HL-60 (cell line): Measurements from ENCODE around the gene ATP11A.

Experiments used
- DNase-seq, 2 experiments: peaks; one replicate each; pipeline ENCODE4 v3.0.0-alpha.2; 2010 to 2020; ENCODE audit warnings: low read depth in 1 of 2, low spot score in 1 of 2
- H3K27ac ChIP-seq: fragments of 250-450 bp; sonication (Bioruptor Pico); replicated peaks from 2 replicates; pipeline ENCODE4 v1.5.1; 2020; ENCODE audit warnings: mild to moderate bottlenecking, moderate library complexity
- H3K27me3 ChIP-seq: fragments of 250-450 bp; sonication (Bioruptor Pico); 2 replicates; pipeline ENCODE4 v1.5.1; 2021; ENCODE audit warnings: mild to moderate bottlenecking, moderate library complexity; ENCODE audit not compliant: insufficient read depth, poor library complexity, severe bottlenecking
- H3K4me3 ChIP-seq: replicated peaks from 2 replicates; pipeline ENCODE4 v1.5.1; 2011; ENCODE audit warnings: mild to moderate bottlenecking, control low read depth, low read length; ENCODE audit not compliant: insufficient read depth
- GABPA ChIP-seq: IDR thresholded peaks from 2 replicates; pipeline ENCODE4 v1.6.1; 2012; ENCODE audit warnings: low read depth
- POLR2AphosphoS5 ChIP-seq: IDR thresholded peaks from 2 replicates; pipeline ENCODE4 v1.6.1; 2012; ENCODE audit warnings: low read depth
- SPI1 ChIP-seq: IDR thresholded peaks from 2 replicates; pipeline ENCODE4 v1.6.1; 2012; ENCODE audit warnings: low read depth, mild to moderate bottlenecking, borderline replicate concordance
- TF ChIP-seq, protein P1 (sequence below): IDR thresholded peaks from one replicate; pipeline ENCODE4 v1.5.1; 2011; ENCODE audit warnings: low read length, control low read depth, inconsistent platforms; ENCODE audit not compliant: insufficient read depth
- TF ChIP-seq, protein P2 (sequence below): IDR thresholded peaks from 2 replicates; pipeline ENCODE4 v1.6.1; 2012; ENCODE audit warnings: low read depth; ENCODE audit not compliant: insufficient replicate concordance

Gene ATP11A

DNA sequence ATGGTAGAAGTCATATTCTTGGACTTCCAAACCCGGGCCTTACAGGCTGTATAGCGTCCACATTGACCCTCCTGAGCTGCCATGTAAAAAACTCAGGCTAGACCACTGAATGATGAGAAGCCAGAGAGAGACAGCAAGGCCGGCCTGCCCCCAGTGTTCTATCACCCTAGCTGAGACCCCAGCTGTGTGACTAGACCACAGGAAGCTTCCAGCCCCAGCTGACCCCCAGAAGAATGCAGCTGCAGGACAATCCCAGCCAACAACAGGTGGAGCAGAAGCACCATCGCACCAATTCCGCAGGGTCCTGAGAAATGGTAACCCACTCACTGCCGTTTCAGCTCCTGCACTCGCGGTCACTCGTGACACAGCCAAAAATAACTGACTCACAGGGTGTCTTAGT, 2.9 kb upstream of the ATP11A start:
- Histone ChIP-seq H3K27ac (no peak overlapping the region), H3K27me3 (no peaks in the 10 kb centered on the region), H3K4me3 (no peak overlapping the region)
- TF ChIP-seq POLR2AphosphoS5 (no peak), GABPA (no peak), SPI1 (no peak)
- TF ChIP-seq, protein P1, sequence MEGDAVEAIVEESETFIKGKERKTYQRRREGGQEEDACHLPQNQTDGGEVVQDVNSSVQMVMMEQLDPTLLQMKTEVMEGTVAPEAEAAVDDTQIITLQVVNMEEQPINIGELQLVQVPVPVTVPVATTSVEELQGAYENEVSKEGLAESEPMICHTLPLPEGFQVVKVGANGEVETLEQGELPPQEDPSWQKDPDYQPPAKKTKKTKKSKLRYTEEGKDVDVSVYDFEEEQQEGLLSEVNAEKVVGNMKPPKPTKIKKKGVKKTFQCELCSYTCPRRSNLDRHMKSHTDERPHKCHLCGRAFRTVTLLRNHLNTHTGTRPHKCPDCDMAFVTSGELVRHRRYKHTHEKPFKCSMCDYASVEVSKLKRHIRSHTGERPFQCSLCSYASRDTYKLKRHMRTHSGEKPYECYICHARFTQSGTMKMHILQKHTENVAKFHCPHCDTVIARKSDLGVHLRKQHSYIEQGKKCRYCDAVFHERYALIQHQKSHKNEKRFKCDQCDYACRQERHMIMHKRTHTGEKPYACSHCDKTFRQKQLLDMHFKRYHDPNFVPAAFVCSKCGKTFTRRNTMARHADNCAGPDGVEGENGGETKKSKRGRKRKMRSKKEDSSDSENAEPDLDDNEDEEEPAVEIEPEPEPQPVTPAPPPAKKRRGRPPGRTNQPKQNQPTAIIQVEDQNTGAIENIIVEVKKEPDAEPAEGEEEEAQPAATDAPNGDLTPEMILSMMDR = no peak
- TF ChIP-seq, protein P2, sequence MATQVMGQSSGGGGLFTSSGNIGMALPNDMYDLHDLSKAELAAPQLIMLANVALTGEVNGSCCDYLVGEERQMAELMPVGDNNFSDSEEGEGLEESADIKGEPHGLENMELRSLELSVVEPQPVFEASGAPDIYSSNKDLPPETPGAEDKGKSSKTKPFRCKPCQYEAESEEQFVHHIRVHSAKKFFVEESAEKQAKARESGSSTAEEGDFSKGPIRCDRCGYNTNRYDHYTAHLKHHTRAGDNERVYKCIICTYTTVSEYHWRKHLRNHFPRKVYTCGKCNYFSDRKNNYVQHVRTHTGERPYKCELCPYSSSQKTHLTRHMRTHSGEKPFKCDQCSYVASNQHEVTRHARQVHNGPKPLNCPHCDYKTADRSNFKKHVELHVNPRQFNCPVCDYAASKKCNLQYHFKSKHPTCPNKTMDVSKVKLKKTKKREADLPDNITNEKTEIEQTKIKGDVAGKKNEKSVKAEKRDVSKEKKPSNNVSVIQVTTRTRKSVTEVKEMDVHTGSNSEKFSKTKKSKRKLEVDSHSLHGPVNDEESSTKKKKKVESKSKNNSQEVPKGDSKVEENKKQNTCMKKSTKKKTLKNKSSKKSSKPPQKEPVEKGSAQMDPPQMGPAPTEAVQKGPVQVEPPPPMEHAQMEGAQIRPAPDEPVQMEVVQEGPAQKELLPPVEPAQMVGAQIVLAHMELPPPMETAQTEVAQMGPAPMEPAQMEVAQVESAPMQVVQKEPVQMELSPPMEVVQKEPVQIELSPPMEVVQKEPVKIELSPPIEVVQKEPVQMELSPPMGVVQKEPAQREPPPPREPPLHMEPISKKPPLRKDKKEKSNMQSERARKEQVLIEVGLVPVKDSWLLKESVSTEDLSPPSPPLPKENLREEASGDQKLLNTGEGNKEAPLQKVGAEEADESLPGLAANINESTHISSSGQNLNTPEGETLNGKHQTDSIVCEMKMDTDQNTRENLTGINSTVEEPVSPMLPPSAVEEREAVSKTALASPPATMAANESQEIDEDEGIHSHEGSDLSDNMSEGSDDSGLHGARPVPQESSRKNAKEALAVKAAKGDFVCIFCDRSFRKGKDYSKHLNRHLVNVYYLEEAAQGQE = no peak
- no peak for DNase-seq

DNA sequence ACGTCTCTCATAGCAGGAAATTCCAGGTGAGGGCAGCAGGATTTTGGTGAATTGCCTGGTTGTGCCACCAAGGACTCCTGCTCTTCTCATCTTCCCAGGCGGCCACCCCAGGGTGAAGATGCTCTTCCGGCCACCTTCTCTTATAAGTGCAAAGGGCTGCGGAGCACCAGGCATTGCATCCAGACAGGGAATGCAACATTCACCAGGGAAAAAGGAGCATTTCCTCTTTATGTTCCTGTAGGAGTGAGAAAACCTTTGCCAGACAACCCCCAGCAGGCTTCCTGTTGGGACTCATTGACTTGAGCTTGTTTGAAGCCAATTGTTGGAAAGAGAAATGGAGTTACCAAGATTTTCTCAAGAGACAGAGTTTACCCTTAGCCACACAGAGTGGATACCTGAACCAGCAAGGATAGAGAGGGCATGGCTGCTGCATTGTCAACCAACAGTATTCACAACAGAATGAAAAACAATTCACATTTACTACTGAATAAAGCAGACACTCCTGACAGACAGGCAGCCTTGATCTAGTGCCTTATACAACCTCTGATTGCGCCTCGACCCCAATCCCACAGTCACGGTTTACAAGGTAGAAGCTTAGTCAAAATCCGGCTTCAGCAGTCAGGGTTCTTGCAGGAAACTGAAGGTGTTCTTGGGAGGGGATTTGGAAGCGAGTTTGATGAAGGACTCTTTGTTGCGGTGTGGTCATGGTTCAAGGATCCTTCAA, 1.8 kb upstream of the ATP11A start:
- Histone ChIP-seq H3K27me3 (no peaks in the 10 kb centered on the region), H3K27ac (peak overlapping the region; percentile 95), H3K4me3 (no peak overlapping the region; the same call in 1 of the 2 replicates)
- DNase-seq = no peak
- TF ChIP-seq, protein P2 = no peak

DNA sequence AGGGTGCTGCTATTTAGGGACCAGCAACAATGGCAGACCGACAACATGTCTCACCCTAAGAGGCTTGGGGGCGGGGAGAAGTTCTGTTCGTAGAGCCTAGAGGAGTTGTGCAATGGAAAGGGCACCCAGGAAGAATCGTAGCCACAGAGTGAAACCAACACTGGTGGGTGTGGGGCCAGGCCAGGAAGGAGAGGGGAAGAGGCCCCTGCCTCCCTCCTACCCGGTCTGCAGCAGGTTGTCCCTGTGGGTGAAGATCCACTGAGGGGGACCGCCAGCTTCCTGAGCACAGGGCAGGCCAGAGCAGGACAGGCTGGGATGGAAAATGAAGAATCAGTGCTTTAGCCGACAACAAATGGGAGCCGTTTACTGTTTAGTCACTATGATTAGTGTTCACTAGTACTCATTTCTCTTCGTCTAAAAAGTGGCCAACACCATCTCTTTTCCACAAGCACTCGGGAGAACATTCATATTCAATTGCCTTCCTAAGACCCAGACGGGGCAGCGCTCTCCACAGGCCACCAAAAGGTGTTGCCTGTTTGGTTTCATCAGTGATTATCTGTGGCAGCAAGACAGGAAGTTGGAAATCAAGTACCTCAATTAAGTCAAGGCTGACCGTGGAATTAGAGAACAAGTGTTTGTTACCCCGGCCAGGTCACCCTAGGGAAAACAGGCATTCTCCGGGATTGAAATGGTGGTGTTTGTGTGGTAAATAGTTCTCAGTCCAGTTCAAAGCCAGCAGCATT, 1.1 kb upstream of the ATP11A start:
- peak overlapping the region; percentile 95 for H3K27ac ChIP-seq
- peak overlapping the region; percentile 81 for H3K4me3 ChIP-seq
- DNase-seq = peak; percentile 85 to 97
- TF ChIP-seq GABPA (no peak), POLR2AphosphoS5 (peak; percentile 83), SPI1 (peak; percentile 50; the same call in 1 of the 2 replicates)
- TF ChIP-seq, protein P1 = no peak
- TF ChIP-seq, protein P2 = peak; percentile 25
- no peaks in the 10 kb centered on the region for H3K27me3 ChIP-seq
